Stimulated activated CD4-positive, alpha-beta T cell treated with anti-CD3 and anti-CD28 coated beads, Interleukin-12 subunit alpha, Interleukin-12 subunit beta, amount 100 ng/mL, for 24 hours (primary cell): ENCODE results near the gene EGFR.
"Not testable (repeated sequence)": the region's sequence is repeated elsewhere in the genome, so short reads cannot be mapped to it uniquely, and the experiment has no call there.

Experiments
- DNase-seq, 2 experiments: peaks; one replicate each; pipeline ENCODE4 v3.0.0-alpha.2; 2020; ENCODE audit warnings: low read depth in 2 of 2

EGFR gene

DNA sequence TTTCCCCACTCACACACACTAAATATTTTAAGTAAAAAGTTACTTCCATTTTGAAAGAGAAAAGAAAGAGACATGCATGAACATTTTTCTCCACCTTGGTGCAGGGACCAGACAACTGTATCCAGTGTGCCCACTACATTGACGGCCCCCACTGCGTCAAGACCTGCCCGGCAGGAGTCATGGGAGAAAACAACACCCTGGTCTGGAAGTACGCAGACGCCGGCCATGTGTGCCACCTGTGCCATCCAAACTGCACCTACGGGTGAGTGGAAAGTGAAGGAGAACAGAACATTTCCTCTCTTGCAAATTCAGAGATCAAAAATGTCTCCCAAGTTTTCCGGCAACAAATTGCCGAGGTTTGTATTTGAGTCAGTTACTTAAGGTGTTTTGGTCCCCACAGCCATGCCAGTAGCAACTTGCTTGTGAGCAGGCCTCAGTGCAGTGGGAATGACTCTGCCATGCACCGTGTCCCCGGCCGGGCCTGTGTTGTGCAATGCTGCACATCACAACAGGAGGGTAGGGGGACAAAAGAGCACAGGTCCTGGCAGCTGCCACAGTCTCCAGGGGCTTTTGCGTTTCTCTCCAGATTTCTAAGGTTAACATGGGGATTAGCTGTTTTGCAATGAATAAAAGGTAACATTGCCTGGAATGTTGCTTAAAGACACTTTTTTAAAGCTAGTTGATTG, 146.5 kb downstream of the EGFR start:
- no peak for DNase-seq

DNA sequence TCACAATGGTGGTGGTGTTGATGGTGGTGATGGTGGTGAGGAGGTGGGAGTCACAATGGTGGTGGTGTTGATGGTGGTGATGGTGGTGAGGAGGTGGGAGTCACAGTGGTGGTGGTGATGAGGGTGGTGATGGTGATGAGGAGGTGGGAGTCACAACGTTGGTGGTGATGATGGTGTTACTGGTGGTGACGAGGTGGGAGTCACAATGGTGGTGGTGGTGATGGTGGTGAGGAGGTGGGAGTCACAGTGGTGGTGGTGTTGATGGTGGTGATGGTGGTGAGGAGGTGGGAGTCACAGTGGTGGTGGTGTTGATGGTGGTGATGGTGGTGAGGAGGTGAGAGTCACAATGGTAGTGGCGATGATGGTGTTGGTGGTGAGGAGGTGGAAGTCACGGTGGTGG, 148.5 kb downstream of the EGFR start:
- DNase-seq = not testable (repeated sequence)

DNA sequence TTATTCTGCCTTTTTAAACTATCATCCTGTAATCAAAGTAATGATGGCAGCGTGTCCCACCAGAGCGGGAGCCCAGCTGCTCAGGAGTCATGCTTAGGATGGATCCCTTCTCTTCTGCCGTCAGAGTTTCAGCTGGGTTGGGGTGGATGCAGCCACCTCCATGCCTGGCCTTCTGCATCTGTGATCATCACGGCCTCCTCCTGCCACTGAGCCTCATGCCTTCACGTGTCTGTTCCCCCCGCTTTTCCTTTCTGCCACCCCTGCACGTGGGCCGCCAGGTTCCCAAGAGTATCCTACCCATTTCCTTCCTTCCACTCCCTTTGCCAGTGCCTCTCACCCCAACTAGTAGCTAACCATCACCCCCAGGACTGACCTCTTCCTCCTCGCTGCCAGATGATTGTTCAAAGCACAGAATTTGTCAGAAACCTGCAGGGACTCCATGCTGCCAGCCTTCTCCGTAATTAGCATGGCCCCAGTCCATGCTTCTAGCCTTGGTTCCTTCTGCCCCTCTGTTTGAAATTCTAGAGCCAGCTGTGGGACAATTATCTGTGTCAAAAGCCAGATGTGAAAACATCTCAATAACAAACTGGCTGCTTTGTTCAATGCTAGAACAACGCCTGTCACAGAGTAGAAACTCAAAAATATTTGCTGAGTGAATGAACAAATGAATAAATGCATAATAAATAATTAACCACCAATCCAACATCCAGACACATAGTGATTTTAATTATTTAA, 151.7 kb downstream of the EGFR start:
- DNase-seq = no peak

DNA sequence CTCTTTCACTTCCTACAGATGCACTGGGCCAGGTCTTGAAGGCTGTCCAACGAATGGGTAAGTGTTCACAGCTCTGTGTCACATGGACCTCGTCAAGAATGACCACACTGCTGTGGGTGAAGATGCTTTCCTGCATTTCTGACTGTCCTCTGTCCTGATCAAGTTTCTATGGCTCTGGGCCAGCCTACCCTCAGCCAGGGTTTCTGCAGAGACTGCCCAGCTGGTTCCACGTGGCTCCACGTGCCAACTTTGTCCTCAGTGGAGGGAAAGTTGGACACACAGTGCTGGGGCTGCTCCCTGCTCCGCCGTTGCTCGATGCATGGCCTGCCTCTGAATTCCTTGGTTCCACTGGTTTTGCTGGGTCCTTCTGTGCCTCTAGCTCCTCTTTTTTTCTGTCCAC, 152.3 kb downstream of the EGFR start:
- no peak for DNase-seq

DNA sequence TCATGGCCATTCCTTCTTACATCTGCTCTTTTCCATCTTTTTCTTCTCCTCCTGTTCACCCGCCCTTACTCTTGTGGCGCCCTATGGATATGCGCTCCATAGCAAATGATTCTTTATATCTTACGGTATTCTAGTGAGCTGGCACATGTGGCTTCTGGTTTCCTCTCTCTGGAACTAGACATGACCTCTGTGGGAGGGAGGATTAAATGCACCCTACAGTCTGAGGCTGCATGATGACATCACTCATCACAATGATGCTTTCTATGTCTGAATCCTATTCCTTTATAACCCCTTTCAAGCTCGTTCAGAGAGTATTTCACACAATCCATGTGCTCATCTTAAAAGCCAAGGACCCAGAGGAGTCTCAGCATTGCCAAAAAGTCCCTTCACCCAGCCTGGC, 153.3 kb downstream of the EGFR start:
- DNase-seq = no peak

DNA sequence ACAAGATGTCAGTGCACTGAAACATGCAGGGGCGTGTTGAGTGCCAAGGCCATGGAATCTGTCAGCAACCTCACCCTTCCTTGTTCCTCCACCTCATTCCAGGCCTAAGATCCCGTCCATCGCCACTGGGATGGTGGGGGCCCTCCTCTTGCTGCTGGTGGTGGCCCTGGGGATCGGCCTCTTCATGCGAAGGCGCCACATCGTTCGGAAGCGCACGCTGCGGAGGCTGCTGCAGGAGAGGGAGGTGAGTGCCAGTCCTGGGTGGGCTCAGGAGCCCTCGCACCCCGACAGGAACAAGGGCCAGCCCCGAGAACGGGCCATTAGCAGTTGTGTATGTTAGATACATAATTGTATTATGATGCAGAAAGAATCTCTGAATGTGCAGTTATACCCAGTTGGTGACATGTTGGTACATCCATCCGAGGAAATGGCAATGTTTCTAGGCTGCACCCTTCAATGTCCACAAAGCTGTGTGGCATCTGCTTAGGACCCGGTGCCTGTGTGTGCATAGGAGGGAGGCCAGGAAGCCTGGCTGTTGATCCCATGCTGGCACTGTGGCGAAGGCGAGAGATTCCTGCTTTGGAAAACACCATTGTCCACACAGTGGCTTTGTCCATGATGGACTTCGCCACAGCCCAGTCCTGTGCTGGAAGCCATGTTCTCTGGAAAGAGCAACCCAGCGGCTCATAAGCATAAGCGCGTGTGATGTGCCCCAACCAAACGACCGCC, 154.2 kb downstream of the EGFR start:
- no peak for DNase-seq

DNA sequence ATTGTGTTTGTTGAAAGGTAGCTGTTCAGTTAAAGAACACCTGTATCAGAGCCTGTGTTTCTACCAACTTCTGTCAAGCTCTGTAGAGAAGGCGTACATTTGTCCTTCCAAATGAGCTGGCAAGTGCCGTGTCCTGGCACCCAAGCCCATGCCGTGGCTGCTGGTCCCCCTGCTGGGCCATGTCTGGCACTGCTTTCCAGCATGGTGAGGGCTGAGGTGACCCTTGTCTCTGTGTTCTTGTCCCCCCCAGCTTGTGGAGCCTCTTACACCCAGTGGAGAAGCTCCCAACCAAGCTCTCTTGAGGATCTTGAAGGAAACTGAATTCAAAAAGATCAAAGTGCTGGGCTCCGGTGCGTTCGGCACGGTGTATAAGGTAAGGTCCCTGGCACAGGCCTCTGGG, 154.9 kb downstream of the EGFR start:
- no peak for DNase-seq

DNA sequence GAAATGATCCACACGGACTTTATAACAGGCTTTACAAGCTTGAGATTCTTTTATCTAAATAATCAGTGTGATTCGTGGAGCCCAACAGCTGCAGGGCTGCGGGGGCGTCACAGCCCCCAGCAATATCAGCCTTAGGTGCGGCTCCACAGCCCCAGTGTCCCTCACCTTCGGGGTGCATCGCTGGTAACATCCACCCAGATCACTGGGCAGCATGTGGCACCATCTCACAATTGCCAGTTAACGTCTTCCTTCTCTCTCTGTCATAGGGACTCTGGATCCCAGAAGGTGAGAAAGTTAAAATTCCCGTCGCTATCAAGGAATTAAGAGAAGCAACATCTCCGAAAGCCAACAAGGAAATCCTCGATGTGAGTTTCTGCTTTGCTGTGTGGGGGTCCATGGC, 155.6 kb downstream of the EGFR start:
- no peak for DNase-seq

DNA sequence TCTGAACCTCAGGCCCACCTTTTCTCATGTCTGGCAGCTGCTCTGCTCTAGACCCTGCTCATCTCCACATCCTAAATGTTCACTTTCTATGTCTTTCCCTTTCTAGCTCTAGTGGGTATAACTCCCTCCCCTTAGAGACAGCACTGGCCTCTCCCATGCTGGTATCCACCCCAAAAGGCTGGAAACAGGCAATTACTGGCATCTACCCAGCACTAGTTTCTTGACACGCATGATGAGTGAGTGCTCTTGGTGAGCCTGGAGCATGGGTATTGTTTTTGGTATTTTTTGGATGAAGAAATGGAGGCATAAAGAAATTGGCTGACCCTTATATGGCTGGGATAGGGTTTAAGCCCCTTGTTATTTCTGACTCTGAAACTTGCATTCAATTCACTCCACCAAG, 156.0 kb downstream of the EGFR start:
- no peak for DNase-seq

DNA sequence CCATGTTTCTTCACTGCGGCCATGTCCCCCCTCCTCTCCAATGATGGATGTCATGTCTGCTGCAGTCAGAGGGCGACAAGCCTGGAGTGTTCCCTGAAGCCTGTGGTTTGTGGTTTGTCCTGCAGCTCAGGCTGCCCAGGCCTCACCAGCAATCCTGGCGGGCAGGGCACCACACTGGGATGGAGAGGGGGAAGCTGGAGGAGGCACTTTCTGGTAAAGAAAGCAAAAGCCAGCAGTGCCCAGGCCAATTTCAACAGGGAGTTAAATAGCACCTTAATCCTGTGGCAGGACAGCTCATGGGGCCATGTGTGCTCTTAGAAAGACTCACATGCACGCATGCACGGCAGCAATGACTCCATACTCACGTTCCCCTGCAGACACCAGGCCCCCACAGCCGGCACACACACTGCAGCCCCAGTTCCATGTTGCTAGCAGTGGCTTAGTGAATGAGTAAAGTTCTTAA, 158.3 kb downstream of the EGFR start:
- no peak for DNase-seq

DNA sequence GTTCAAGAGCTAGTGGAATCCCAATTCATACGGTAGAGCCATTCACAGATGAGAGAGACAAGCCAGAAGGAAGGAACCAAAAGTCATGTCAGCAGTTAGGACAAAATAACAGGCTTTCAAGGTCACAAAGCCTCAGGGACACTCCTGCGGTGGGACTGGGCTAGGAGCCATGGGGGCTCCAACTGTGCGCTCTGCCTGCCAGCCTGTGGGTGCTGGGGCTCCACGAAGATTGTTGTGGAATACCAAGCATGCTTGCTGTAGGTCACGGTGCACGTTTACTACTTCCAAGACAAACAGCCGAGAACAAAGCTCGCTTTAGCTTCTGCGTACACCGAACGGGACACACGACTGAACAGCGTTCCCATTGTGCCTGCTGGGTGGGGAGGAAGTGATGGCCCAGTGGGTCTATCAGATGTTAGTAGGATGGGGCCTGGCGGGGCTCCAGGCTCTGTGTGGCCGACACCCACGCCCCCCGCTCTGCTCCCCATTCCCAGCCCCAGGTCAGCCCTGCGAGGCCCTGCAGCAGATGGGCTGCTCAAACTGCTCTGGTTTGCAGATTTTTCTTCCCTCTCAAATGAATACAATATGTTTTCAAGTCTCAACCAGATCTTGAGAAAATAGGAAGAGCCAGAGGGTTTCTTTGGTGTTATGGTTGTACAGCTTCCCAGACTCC, 158.9 kb downstream of the EGFR start:
- no peak for DNase-seq

DNA sequence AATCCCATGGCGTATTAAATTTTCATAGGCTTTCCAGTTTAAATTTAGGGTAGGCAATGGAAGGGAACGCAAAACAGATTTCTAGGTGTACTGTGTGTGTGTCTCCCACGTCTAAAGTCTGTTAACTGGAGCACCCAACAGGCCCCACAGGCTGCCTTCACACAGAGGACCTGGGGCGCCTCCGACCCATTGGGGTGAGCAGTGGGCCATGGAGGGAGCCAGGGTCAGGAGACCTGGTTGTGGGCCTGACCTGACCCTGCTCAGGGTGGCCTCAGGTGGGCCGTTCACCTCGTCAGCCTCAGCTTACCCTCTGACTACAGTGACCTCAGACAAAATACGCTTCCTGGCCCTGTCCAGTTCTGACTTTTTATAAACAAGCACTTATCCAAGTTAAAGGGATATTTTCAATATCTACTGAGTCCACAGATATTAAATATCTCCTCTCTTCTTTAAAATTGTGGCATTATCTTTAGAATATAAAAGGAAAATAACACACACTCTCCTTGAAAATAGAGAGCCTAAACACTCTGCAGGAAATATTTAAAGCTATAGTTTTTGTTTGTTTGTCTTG, 159.6 kb downstream of the EGFR start:
- DNase-seq = no peak

DNA sequence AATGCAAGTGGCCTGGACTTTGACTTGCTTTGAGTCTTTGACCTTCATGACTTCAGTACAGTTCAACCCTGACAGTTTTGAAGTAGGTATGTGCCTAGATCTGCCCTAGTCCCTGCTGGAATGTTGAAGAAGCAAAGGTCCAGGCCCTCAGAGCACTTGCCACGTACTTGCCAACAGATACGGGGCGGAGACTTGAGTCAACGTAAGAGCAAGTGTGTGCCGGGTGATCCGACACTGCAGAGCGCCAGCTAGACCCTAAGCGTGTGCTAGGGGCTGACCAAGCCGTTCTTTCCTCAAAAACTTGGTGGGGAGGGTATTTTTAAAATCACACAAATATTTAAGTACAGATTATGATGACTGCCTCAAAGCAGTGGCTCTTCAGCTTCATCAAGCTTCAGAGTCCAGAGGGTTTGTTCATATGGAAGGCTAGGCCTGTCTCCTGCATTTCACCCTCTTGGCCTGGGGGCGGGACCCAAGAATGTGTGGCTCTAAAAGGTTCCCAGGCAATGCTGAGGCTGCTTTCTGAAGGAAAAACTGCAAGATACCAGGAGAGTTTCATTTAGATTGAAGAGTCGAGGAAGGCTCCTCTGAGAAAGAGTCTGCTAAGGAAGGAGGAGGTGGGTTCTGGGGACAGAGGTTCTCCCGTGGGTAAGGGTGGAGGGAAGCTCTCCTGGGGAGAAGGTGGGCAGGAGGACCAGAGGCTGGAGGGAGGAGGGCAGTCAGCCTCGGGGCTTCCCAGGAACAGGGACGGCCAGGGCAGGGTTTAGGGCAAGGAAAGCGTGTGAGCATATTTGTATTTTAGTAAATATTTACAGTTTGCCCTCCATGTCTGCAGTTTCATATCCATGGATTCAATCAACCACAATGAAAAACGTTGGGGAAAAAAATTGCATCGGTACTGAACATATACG, 160.3 kb downstream of the EGFR start:
- DNase-seq = no peak

DNA sequence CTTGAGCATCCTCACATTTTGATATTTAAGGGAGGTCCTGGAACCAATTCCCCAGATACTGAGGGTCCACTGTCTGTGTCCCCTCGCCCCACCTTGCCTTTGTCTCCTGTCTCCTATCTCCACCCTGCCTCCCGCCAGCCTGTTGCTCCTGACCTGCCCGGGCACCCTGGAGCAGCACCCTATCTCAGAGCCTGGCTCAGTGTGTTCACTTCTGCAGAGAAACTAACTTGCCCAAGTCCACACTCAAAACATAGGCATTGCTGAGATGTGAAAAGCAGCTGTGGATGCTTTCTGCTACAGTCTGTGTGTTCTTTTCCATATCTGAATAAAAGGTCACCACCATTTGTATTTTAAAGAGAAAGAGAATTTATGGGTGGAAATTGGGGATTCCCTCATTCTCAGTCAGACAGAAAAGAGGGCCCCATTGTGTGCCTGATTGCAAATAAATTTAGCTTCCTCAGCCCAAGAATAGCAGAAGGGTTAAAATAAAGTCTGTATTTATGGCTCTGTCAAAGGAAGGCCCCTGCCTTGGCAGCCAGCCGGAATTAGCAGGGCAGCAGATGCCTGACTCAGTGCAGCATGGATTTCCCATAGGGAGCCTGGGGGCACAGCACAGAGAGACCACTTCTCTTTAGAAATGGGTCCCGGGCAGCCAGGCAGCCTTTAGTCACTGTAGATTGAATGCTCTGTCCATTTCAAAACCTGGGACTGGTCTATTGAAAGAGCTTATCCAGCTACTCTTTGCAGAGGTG, 161.3 kb downstream of the EGFR start:
- no peak for DNase-seq

DNA sequence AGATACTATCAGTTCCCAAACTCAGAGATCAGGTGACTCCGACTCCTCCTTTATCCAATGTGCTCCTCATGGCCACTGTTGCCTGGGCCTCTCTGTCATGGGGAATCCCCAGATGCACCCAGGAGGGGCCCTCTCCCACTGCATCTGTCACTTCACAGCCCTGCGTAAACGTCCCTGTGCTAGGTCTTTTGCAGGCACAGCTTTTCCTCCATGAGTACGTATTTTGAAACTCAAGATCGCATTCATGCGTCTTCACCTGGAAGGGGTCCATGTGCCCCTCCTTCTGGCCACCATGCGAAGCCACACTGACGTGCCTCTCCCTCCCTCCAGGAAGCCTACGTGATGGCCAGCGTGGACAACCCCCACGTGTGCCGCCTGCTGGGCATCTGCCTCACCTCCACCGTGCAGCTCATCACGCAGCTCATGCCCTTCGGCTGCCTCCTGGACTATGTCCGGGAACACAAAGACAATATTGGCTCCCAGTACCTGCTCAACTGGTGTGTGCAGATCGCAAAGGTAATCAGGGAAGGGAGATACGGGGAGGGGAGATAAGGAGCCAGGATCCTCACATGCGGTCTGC, 162.2 kb downstream of the EGFR start:
- DNase-seq = no peak

DNA sequence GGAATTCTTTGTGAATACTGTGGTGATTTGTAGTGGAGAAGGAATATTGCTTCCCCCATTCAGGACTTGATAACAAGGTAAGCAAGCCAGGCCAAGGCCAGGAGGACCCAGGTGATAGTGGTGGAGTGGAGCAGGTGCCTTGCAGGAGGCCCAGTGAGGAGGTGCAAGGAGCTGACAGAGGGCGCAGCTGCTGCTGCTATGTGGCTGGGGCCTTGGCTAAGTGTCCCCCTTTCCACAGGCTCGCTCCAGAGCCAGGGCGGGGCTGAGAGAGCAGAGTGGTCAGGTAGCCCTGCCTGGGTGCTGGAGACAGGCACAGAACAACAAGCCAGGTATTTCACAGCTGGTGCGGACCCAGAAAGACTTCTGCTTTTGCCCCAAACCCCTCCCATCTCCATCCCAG, 162.9 kb downstream of the EGFR start:
- no peak for DNase-seq

DNA sequence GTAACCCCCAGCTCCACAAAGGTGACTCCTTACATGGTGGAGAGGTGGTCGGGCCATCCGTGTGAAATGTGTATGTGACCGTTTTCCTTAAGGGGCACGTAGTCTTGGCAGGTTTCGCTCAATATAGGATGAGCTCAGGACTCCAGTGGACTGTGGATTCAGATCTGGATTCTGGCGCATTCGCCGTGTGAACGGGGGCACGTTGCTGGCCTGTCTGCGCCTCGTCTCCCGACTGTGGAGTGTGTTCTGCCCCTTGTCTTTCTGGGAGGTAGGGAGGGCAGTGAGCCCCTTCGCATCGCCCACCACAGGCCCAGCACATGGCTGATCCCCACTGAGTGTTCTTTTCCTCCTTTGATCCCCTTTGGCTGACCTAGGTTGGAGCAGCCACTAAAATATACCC, 165.1 kb downstream of the EGFR start:
- DNase-seq = no peak

DNA sequence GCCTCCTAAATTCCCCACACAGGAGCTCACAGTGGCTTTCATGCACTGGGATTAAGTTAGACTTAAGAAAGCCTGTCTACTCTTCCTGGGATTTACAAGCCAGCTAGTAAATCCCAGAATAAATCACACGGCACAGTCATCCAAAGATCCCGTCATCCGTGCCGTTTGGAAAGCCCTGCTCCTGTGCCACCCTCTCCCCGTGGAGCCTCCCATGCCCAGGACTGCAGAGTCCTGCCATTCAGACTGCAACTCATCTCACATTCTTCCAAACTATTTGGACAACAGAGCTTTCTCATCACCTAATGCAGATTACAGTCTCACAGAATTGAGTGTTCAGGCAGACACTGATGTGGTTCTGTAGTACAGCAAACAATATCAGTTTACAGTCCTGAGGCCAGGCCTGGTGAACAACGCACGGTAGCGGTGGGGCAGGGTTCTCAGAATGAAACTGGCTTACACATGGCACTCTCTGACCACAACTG, 166.5 kb downstream of the EGFR start:
- no peak for DNase-seq

DNA sequence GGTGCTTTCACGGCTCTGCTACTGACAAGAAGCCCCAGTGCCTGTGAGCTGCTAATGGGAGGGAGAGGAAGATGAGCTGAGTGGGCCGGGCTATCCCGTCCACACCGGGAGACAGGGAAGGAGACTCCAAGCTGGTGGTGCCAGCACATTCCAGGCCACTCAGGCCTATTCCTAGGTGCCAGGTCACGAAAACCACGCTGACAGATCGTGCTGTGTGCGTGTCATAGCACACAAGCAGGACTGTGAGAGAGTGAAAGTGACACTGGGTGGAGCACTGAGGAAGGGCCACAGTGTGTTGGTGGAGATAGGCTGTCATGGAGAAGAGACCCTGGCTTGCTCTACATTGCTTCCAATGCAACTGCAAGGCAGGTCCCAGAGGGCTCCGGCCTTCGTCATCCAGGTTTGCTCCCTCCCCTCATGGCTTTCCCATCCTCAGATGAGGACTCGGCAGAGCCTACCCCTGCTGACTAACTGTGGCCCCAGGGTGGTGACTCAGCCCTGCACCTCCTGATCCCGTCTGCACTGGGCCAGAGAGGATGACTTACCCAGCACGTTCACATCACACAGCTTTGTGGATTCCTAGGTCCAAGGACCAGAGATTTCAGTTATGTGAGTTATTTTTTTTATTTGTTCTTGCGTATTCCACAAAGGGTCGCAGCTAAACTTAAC, 167.3 kb downstream of the EGFR start:
- no peak for DNase-seq
